Stromal cell of bone marrow (primary cell): ENCODE measurements around the gene IZUMO4.

Experiments used
- DNase-seq: peaks from one replicate; pipeline ENCODE4 v3.0.0-alpha.2; 2012; ENCODE audit warnings: low read depth

Gene IZUMO4

DNA sequence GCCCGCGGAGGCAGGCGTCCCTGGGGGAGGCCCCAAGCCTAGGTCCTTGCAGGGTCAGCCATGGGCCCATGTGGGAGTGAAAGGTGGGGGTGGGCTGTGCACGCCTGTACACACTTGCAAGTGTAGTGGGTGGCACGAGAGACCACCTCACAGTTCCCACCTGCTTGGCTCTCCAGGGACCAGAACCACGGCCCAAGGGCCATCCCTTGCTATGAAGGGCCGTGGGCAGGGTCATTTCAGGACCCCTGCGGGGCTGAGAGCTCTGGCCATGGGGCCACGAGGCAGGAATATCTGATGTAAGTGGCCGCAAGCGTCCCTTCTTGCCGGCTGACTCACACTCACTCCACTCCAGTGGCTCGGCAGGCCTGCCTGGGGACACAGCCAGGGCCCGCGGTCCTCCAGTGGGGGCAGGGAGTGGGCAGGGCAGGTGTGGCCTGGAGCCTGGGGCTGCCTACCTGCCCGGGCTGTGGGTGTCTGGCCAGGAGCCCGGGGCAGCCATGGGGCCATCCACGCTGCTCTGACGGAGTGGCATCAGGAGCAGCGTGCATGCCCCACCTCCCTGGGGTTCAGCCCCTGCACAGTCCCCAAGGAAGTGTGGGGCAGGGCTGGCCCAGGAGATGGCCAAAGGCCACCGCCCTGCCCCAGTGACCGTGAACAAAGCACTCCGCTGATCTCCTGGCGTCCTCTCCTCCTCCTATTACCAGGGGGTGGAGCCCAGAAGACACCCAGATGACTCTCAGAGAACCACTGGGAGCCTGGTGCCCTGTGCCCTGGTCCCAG is 37.1 kb upstream of the IZUMO4 start:
- DNase-seq = peak; percentile 57

DNA sequence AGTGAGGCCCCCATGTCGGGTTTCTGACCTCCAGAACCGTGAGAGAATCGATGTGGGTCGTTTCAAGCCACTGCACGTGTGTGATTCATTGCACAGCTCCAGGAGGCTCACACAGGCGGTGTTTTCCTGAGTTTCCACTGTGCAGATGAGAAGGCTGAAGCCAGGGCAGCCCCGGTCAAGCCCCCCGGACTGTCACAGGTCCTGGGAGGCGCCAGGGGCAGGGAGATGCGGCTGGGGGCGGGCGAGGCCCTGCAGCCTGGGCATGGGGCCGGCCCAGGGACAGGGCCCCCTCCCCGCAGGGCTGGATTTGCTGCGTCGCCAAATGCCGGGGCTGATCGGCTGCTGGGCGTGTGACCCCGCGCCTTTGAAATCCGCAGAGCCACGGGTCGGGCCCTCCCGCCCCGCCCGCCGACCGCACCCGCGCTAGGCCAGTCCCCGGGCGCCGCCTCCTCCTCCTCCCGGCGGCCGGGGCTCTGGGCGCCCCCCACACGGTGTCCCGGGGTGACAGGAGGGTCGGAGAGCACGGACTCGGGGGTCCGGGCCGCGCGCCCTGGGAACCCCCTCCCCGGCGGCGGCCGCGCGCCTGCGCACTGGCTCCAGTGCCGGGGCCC is 35.7 kb upstream of the IZUMO4 start:
- DNase-seq = peak; percentile 61

DNA sequence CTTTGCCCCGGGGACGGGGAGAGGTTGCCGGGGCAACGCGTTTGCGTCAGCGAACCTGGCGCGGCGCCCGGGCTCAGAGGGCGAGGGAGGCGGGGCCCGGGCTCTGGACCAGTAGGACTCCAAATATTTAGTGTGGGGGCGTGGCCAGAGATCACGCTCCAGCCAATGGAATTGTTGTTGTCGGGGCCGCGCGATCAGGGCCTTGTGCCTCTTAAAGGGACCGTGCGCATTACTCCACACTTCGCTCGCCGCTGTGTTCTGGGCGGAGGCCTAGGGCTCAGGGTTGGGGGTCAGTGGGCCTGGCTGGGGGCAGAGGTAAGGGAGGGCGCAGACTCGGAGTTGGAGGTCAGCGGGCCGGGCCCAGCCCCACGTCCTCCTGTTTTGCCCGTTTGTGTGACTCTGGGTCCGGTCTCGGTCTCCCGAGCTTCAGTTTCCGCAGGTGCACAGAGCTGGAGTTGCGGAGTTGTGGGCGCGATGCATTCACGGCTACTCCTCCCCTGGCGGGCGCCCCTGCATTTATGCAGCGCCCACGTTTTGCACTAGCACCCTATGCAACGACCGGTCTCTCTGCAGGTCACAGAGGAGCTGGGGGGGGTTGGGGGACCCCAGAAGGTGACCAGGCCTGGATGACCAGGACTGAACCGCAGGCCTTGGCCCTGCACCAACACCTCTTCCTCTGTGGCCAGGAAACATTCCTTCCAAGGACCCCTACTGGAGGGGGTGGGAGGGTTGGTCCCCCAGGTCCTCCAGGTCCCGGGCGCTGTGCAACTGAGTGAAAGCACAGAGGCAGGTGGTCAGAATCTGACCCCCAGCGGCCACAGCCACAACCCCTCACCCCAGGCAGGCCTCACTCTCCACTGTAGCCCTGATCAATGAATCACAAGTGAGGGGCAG is 35.0 kb upstream of the IZUMO4 start:
- DNase-seq = peak; percentile 96

DNA sequence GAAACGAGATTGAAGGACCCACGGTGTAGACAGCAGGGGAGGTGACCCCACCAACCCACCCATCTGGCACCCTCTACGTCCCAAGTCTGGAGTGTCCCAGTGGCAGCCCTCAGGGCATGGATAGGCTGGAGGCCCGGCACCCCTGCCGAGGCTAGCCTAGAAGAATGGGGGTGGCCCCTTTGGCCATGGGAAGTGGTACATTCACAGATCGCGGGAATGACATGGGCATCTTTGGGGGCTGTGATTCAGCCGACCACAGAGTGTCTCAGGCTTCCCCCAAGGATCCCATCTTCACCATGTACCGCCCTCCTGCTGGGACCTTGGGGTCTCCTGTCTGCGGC is 34.4 kb upstream of the IZUMO4 start:
- no peak for DNase-seq

DNA sequence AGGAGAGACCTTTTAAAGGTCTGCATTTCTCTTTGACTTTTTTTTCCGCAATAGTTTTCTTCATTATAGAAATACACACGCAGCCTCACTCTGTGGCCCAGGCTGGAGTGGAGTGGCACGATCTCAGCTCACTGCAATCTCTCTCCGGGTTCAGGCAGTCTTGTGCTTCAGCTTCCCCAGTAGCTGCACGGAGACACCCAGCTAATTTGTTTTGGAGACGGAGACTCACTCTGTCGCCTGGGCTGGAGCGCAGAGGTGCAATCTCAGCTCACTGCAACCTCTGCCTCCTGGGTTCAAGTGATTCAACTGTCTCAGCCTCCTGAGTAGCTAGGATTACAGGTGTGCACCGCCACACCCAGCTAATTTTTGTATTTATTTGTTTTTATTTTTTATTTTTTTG is 33.9 kb upstream of the IZUMO4 start:
- no peak for DNase-seq

DNA sequence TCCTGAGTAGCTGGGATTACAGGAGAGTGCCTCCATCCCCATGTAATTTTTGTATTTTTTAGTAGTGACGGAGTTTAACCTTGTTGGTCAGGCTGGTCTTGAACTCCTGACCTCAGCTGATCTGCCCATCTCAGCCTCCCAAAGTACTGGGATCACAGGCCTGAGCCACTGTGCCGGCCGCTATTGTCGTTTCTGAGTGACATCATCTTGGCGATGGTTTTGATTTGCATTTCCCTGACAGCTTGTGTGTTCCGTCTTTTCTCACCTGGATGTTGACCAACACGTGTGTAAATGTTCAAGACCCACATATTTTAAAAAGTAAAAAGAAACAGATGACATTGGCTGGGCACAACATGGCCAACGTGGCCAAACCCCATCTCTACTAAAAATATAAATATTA is 32.9 kb upstream of the IZUMO4 start:
- no peak for DNase-seq

DNA sequence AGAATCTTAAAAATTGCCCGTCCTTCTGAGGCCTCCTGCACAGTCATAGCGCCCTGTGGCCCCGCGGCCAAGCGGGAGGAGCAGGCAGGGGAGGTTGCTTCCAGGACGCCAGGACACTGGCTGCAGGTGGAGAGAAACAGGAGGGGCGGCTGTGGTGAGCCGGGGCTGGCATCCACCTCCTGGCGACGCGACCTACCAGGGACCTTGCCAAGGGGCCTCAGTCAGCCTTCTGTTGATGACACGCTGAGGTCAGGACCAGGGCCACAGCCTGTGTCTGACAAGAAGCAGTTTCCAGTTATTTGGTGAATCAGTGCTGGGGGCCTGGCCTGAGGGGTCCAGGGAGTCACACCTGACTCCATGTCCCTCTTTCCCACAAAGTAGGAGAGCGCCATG is 32.3 kb upstream of the IZUMO4 start:
- DNase-seq = no peak

DNA sequence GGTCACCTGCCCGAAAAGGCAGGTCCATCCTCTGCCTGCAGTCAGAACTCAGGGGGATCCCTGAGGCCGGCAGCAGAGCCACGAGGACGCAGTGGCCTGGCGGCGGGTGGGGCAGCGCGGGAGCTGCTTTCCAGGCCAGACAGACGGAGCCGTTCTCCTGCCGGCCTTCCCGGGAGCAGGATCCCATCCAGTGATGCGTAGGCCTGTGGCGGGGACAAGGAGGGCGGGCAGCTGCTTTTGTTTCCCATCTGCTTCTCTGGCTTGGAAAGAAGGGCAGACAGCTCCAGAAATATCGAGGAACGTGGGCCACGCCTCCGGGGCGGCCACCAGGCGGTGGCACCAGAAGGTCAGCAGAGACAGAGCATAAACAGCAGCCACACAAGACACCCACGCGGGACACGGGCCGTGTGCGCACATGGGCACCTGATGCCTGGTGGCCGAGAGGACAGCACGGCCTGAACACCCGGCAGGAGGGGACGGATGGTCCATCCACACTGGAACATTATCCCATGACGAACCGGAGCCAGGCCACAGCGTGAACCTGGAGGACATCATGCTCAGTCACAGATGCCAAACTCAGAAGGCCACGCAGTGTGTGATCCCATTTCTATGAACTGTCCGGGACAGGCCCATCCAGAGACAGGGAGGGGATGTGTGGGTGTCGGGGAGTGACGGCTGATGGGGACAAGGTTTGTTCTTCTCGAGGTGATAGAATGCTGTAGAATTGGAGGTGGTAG is 31.8 kb upstream of the IZUMO4 start:
- DNase-seq = no peak

DNA sequence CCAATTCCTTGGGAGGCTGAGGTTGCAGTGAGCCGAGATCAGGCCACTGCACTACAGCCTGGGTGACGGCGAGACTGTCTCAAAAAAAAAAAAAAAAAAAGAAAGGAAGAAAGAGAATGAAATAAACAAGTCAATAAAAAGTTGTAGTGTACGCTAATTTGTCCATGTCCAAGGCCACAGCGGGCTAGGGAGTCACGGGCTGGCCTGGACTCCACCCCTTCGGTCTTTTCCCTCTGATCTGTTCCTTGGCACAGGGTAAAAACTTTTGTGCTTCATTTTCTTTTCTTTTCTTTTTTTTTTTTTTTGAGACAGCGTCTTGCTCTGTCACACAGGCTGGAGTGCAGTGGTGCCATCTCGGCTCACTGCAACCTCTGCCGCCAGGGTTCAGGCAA is 26.3 kb upstream of the IZUMO4 start:
- DNase-seq = no peak

DNA sequence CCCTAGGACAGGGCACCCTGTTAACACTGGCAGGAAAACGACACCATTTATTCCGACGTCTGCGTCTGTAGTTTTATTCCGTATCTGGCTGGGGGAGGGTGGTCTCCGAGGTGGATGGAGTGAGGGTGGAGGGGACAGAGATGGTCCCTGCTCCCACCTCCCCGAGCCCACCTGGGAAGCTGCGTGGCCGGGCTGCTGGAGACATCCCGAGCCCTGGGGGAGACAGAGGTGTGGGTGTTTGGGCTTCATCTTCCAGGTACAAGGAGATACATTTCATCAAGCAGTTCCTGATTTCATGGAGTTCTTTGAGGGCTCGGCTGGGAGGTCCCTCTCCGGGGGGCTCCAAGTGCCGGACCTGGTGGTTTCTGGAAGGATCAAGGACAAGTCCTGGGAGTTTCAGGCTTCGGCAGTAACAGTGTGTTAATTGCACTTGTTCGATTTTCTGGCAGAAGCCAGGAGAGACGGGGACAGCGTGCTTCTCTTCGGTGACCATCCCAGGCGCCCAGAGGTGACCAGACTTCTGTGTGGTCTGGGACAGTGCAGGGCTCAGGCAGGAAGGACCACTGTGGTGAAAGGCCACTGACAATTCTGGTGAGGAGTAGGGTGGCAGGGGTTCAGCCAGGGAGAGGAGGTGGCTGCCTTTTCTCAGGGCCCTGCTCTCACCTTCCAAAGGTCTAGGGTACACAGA is 25.6 kb upstream of the IZUMO4 start:
- no peak for DNase-seq

DNA sequence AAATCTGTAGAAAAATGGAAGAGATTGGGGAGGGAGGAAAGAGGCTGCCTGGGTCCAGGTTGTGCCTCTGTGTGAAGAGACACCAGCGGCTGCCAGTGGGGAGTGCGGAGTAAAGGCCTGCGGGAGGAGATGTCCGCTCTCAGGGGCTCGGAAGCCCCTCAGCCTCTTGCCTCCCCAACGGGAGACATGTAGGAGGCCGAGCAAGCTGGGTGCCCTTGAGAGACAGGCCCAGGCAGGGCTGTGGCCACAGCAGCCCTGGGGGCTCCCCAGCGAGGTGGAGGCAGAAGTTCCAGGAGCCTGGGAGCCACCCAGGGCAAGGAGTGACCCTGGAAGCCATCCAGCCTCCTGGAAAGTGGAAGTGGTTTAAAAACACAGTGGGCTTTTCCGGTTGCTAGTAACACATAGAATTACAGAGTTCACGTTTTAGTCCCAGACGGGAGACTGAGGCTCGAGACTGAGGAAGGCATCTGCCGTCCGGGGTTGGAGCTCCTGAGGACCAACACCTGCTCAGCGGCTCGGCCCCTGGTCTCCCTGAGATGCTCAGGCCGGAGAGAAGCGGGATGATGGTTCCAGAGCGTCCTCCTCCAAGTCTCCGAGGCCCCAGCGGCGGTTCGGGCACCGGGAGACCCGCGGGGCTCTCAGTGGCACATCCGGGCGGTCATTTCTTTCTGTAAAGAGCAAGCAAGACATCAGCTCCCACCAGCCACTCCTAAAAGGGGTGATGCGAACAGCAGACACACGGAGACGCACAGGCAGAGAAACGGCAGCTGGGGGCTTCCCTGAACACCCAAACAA is 23.8 kb upstream of the IZUMO4 start:
- no peak for DNase-seq

DNA sequence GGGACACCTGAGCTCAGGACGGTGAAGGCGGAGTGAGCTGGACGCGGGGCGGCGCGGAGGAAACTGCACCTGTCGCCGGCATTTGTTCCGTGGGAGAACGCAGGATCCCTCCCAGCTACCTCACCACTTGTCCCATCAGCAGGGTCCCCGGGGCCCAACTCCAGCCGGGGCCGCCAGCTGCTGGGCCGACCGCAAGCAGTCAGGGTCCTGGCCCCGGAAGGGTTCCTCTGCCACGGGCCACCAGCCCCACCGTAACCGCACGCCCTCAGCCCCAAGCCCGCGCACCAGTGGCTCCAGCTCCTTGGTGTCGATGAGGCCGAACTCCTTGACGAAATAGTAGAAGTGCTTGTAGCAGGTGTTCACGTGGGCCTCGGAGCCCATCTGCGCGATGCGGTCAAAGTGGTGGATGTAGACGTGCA is 20.2 kb upstream of the IZUMO4 start:
- DNase-seq = no peak

DNA sequence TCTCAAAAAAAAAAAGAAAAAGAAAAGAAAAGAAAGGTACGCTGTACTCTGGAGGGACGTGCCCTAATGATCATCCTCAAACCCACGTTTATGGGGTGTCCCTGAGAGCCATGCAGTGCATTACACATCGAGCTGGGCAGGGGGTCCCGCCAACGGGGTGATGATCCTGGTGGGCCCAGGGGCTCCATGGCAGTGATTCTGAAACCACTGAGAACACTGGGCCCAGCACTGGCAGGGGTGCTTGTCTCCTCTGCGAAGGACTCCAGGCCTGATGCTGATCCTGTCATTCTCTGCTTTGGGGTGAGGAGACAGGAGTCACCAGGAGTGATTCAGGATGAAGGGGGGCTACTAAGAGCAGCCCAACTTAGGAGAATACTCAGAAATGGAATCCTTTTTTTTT is 19.3 kb upstream of the IZUMO4 start:
- DNase-seq = no peak

DNA sequence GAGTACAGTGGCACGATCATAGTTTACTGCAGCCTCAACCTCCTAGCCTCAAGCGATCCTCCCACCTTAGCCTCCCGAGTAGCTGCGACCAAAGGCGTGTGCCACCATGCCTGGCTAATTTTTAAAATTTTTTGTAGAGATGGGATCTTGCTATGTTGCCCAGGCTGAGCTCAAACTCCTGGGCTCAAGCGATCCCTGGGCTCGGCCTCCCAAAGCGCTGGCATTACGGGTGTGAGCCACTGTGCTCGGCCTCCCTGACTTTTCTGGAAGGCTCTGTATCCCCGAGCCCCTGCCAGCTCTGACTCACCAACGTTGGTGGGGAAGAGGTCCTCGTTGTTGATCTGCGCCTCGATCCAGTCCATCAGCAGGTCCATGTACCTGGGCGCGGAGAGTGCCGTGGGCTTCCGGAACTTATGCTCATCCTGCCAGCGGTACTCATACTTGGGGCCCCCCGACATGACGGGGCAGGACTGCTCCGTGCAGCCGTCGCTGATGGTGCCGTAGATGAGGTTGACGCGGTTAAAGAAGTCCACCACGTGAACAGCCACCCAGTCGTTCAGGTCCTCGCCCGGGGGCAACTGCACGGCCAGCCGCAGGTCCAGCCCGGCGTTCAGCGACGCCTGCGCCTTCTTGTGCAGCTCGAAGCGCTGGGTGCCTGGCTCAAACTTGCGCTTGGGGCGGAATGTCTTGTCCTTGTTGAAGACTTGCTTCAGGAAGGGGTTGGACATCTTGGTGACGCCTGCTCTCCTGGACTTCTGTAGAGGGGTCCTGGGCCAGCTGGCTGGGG is 18.7 kb upstream of the IZUMO4 start:
- no peak for DNase-seq

DNA sequence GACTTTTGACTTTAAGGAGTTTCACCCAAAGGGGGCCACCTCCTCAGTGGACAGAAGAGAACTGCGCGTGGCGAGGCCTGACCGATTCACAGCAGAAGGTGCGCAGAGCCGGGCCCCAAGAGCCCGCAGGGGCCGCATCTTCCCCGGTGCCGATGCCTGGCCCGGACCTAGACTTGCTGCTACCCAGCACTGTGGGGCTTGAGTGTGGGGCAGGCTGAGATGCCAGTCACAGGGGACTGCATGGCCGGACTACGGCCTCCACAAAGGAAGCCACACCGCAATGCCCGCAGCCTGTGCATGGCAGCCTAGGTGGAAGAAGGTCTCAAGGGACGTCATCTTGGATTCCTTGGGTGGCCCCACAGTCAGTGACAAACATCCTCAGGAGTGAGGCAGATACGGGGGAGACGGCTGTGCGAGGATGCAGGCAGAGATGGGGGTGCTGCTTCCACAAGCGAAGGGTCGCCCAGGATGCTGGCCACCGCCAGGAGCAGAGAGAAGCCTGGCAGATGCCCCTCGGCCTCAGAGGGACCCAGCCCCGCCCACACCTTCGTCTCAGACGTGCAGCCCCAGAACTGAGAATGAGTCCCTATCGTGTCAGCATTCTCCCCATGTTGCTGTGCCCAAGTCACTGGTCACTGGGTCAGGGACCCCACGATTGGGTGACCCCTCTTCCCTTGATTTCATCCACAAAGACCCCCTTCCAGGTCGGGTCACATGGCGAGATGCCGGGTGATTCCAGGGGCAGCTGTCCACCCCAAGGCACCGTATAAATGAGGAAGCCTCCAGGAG is 17.4 kb upstream of the IZUMO4 start:
- no peak for DNase-seq

DNA sequence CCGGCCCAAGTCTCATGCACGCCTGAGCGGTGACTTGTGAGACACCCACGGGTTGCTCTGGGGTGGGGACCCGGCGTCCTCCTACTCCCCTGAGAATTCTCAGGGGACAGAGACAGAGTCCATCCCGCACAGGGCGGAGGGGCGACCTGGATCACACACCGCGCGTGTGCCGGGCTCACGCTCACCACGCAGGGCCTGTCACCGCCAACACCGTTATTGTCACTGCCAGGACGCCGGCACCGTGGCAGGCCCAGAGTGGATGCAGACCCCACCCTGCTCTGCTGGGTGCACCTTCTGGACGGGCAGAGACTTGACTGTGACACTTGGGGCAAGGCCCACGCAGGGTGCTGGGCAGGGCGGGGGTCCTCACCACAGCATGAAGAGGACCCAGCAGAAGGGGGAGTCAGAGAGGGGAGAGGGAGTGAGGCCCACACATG is 16.8 kb upstream of the IZUMO4 start:
- DNase-seq = no peak

DNA sequence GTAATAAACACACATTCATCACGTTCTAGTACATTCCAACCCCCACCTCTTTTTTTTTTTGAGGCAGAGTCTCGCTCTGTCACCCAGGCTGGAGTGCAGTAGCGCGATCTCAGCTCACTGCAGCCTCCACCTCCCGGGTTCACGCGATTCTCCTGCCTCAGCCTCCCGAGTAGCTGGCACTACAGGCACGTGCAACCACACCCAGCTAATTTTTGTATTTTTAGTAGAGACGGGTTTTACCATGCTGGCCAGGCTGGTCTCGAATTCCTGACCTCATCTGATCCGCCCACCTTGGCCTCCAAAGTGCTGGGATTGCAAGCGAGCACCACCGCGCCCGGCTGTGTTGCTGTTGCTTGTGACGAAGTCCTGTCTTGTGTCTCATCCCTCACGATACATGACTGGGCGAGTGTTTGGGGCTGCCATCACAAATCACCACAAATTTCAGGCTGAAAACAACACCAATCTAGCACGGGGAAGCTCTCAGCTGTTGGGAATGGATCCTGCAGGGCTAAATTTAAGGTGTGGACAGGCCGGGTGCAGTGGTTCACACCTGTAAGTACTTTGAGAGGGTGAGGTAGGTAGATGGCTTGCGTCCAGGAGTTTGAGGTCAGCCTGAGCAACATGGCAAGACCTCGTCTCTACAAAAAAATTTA is 16.3 kb upstream of the IZUMO4 start:
- no peak for DNase-seq

DNA sequence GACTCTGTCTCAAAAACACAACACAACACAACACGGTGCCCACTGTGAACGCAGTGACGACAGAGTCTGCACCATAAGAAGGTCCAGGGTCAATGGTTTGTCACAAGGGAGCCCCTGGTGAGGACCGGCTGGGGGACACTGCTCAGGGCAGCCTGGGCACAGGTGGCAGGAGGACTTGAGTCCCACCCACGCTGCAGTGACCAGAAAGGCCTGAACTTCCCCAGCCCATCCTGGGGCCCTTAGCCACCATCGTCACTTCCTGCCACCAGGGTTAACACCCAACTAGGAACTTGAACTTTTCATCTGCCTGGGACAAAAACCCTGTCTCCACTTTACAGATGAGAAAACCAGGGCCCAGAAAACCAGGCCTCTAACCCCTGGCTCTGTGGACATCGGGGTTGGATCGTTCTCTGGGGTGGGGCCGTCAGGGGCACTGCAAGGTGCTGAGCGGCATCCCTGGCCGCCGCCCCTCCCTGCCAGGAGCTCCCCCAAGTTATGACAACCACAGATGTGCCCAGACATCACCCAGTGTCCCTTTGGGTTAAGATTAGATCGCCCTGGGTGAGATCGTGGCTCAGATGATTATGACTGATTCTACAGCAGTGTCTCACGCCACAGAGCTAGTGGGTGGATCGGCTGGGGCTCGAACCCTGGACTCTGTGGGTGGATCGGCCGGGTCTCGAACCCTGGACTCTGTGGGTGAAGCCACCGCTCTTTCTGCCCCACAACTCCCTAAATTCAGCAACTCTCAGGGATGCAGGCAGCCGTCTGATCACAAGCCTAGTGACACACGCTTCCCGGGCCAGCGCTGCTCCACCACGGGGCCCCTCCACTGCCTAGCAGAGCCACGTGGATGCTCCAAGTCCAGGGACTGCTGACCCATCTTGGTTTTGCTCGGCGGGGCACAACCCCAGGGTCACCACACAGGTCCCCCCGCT is 14.6 kb upstream of the IZUMO4 start:
- DNase-seq = no peak
